Naive thymus-derived CD4-positive, alpha-beta T cell (primary cell): ENCODE data around the gene MLH1. TPM values are rescaled to one million over a fixed set of nuclear protein-coding genes. Genes with fewer than 3 reads are reported as not detected.
"Not testable (repeated sequence)": the region's sequence is repeated elsewhere in the genome, so short reads cannot be mapped to it uniquely, and the experiment has no call there.

ENCODE experiments used
- ATAC-seq: fragments of 150-1000 bp; cut with Tn5 transposase; 2 replicates; pipeline ENCODE4 v1.10.0; 2021; ENCODE audit warnings: mild to moderate bottlenecking, moderate library complexity
- CTCF ChIA-PET: fragments of 350-600 bp; sonication (Branson Sonifier 250); formaldehyde crosslinking; loops from one replicate; lab custom pipeline; 2021; ENCODE audit warnings: antibody characterized with exemption; lab: Charles Lee
- POLR2A ChIA-PET: fragments of 350-600 bp; sonication (Branson Sonifier 250); formaldehyde crosslinking; loops from one replicate; lab custom pipeline; 2021; ENCODE audit warnings: antibody characterized with exemption, inconsistent platforms; lab: Charles Lee
- DNase-seq, 9 donors: peaks; one replicate each; pipeline versions ENCODE4 v3.0.0 to v3.0.0-alpha.2; 2020 to 2022; ENCODE audit warnings: mixed read lengths in 1 of 9
- H3K27ac ChIP-seq: one replicate; pipeline ENCODE4 v1.7.0; 2013; ENCODE audit warnings: mild to moderate bottlenecking, low read depth, low read length, moderate library complexity
- H3K27me3 ChIP-seq, 2 donors: one replicate each; pipeline ENCODE4 v1.7.0; 2013; ENCODE audit warnings: low read length in 2 of 2, mild to moderate bottlenecking in 2 of 2, moderate library complexity in 2 of 2; ENCODE audit not compliant: control insufficient read depth in 2 of 2, insufficient read depth in 2 of 2
- H3K36me3 ChIP-seq, 3 experiments: 1 replicate in 2 of 3; 2 replicates in 1 of 3; pipeline ENCODE4 v1.7.0; 2013; ENCODE audit warnings: low read length in 3 of 3, mild to moderate bottlenecking in 3 of 3, moderate library complexity in 1 of 3; ENCODE audit not compliant: insufficient read depth in 3 of 3, control insufficient read depth in 2 of 3
- H3K4me1 ChIP-seq, 2 donors: one replicate each; pipeline ENCODE4 v1.7.0; 2013; ENCODE audit warnings: low read length in 2 of 2, mild to moderate bottlenecking in 2 of 2, moderate library complexity in 1 of 2; ENCODE audit not compliant: control insufficient read depth in 2 of 2, insufficient read depth in 2 of 2
- H3K4me3 ChIP-seq: 2 replicates; pipeline ENCODE4 v1.7.0; 2013; ENCODE audit warnings: mild to moderate bottlenecking, low read length
- H3K9me3 ChIP-seq, 3 experiments: 1 replicate in 2 of 3; 2 replicates in 1 of 3; pipeline ENCODE4 v1.7.0; 2013; ENCODE audit warnings: low read length in 3 of 3; ENCODE audit not compliant: control insufficient read depth in 2 of 3
- H3K27ac Mint-ChIP-seq, 9 donors: one replicate each; pipeline ENCODE4 v1.8.0; 2020 to 2022; ENCODE audit warnings: mixed read lengths in 9 of 9, mild to moderate bottlenecking in 8 of 9, moderate library complexity in 5 of 9, inconsistent platforms in 2 of 9
- H3K27me3 Mint-ChIP-seq, 5 donors: one replicate each; pipeline ENCODE4 v1.8.0; 2021 to 2022; ENCODE audit warnings: mixed read lengths in 5 of 5, mild to moderate bottlenecking in 1 of 5
- H3K36me3 Mint-ChIP-seq, 5 donors: one replicate each; pipeline ENCODE4 v1.8.0; 2020 to 2022; ENCODE audit warnings: mixed read lengths in 5 of 5, mild to moderate bottlenecking in 3 of 5, inconsistent platforms in 1 of 5
- H3K4me1 Mint-ChIP-seq, 7 donors: one replicate each; pipeline ENCODE4 v1.8.0; 2020 to 2022; ENCODE audit warnings: mixed read lengths in 7 of 7, mild to moderate bottlenecking in 3 of 7, inconsistent platforms in 1 of 7
- H3K4me3 Mint-ChIP-seq, 10 donors: one replicate each; pipeline ENCODE4 v1.8.0; 2020 to 2022; ENCODE audit warnings: mild to moderate bottlenecking in 10 of 10, mixed read lengths in 10 of 10, moderate library complexity in 6 of 10, inconsistent platforms in 2 of 10
- H3K9me3 Mint-ChIP-seq, 11 donors: one replicate each; pipeline ENCODE4 v1.8.0; 2020 to 2022; ENCODE audit warnings: mixed read lengths in 11 of 11, mild to moderate bottlenecking in 4 of 11, inconsistent platforms in 1 of 11, moderate library complexity in 1 of 11
- intact Hi-C, 2 donors: fragments of 100-400 bp; cut with micrococcal nuclease; formaldehyde crosslinking; loops; one replicate each; pipeline ENCODE4 v1.15.1; 2023
- polyA plus RNA-seq, 2 donors: library from polyadenylated mRNA; unstranded; fragments of 300-500 nt; fragmentation: Illumina TruSeq; gene quantifications; one replicate each; pipeline ENCODE4 v1.2.3, GENCODE V29; 2021
- total RNA-seq, 6 experiments: library from RNA in 5 of 6; stranded (reverse) in 5 of 6; gene quantifications; 1 replicate in 5 of 6; 2 replicates in 1 of 6; pipeline ENCODE4 v1.2.3 and lab custom pipeline; 2021 to 2026

The MLH1 gene
- total and polyA plus RNA-seq, 7 experiments from 2014 or later = 20.4 to 42.0 (median 28.6) TPM

DNA sequence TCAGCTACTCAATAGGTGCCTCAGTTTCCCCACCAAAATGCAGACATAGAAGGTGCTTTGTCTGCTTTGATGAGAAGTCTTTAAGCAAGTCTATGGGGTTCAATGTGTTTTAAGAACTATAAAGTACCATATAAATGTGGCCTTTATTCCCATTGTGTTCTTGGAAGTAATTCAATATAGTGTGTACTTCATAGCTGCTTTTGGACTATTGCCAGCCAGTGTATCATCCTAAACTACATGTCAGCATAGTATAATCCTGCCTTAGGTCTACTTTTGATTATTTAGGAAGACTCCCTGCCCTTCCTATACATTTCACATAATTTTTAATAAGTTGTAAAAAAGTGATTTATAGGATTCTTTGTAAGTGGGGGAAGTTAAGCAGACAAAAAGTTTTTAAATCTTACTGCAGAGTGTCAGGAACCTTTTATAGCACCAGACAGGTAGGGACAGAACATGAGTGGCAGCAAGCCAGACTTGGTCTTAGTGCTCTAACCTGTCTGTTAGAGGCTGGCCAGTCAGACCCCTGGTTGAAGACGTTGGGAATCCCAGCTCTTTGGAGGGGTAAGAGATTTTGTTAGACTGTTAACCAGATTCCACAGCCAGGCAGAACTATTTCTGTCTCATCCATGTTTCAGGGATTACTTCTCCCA, 48.4 kb downstream of the MLH1 start:
- CTCF ChIA-PET = interaction anchor here (0.8 kb wide), 1 partner anchor 173 kb away, joined by 3 read pairs; no protein-coding TSS in a partner anchor
- intact Hi-C loops = no loop called here
- H3K4me1 Mint-ChIP-seq = peaks cover 0 to 3% (median 0%) of the 10 kb centered on the region in 7 donors
- H3K4me3 Mint-ChIP-seq = no peak overlapping the region
- ATAC-seq (no peak), DNase-seq (no peak)
- no peaks in the 10 kb centered on the region for H3K4me1 ChIP-seq
- H3K27ac Mint-ChIP-seq = peak overlapping the region in 1 of 9 donors; percentile 28
- H3K9me3 Mint-ChIP-seq = peaks cover 0 to 4% (median 0%) of the 10 kb centered on the region in 11 donors
- H3K27ac ChIP-seq = no peak overlapping the region
- POLR2A ChIA-PET = no interaction called here
- no peak overlapping the region for H3K4me3 ChIP-seq
- peaks cover 11 to 50% (median 17%) of the 10 kb centered on the region in 3 experiments for H3K36me3 ChIP-seq
- H3K27me3 ChIP-seq = no peaks in the 10 kb centered on the region
- no peaks in the 10 kb centered on the region for H3K27me3 Mint-ChIP-seq
- no peaks in the 10 kb centered on the region for H3K9me3 ChIP-seq
- H3K36me3 Mint-ChIP-seq = peaks cover 8 to 58% (median 32%) of the 10 kb centered on the region in 5 donors

- H3K4me3 Mint-ChIP-seq, H3K4me1 Mint-ChIP-seq, H3K4me3 ChIP-seq, H3K27me3 ChIP-seq, ATAC-seq, H3K27ac Mint-ChIP-seq, H3K27ac ChIP-seq, DNase-seq, H3K9me3 Mint-ChIP-seq, H3K27me3 Mint-ChIP-seq, intact Hi-C loops, CTCF ChIA-PET, H3K9me3 ChIP-seq, H3K4me1 ChIP-seq: not testable (repeated sequence)
- POLR2A ChIA-PET = interaction anchor here (0.6 kb wide), 1 partner anchor 100 kb away, joined by 3 read pairs; no protein-coding TSS in a partner anchor
- H3K36me3 ChIP-seq = peaks cover 11 to 55% (median 17%) of the 10 kb centered on the region in 3 experiments
- H3K36me3 Mint-ChIP-seq = peaks cover 11 to 60% (median 29%) of the 10 kb centered on the region in 5 donors
Measured at GRCh38 chr3:37042712-37043111, 49.4 kb downstream of the MLH1 start.

DNA sequence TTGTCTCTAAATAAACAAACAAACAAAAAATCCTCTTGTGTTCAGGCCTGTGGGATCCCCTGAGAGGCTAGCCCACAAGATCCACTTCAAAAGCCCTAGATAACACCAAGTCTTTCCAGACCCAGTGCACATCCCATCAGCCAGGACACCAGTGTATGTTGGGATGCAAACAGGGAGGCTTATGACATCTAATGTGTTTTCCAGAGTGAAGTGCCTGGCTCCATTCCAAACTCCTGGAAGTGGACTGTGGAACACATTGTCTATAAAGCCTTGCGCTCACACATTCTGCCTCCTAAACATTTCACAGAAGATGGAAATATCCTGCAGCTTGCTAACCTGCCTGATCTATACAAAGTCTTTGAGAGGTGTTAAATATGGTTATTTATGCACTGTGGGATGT, 57.0 kb downstream of the MLH1 start:
- no peak overlapping the region for H3K27ac Mint-ChIP-seq
- no peak for ATAC-seq

DNA sequence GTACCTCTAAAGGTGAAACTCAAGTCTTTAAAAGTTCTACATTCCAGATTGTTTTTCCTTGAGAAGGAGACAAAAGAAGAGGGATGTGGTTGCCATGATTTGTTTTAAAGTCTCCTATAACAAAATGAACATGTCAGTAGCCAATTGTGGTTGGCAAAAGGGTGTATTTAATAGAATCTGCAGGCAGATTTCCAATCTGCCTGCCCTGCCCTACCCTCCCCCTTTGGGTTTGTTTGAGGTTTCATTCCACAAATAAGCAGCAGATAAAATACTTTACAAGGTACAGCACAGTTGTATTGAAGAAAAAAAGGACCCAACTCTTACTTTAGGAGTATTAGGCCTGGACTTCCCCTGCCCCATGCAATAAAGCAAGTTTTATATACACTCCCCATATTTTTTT, 59.5 kb downstream of the MLH1 start:
- H3K27ac ChIP-seq = no peak overlapping the region
- Mint-ChIP-seq H3K4me3 (no peak overlapping the region), H3K4me1 (peaks cover 0 to 8% (median 0%) of the 10 kb centered on the region in 7 donors), H3K36me3 (peaks cover 4 to 58% (median 30%) of the 10 kb centered on the region in 5 donors), H3K9me3 (no peaks in the 10 kb centered on the region), H3K27me3 (no peaks in the 10 kb centered on the region), H3K27ac (peak overlapping the region in 4 of 9 donors; percentile 10 to 70 (median 38))
- intact Hi-C loops = no loop called here
- DNase-seq (no peak), ATAC-seq (no peak)
- ChIA-PET POLR2A (no interaction called here), CTCF (no interaction called here)
- H3K4me1 ChIP-seq = no peaks in the 10 kb centered on the region
- peaks cover 13 to 64% (median 16%) of the 10 kb centered on the region in 3 experiments for H3K36me3 ChIP-seq
- H3K9me3 ChIP-seq = no peaks in the 10 kb centered on the region
- H3K4me3 ChIP-seq = no peak overlapping the region
- no peaks in the 10 kb centered on the region for H3K27me3 ChIP-seq

More for the DNA sequence above, 57.0 kb downstream of the MLH1 start:
- Histone ChIP-seq H3K27ac (no peak overlapping the region), H3K4me1 (no peaks in the 10 kb centered on the region), H3K4me3 (no peak overlapping the region), H3K9me3 (no peaks in the 10 kb centered on the region), H3K36me3 (peaks cover 13 to 68% (median 16%) of the 10 kb centered on the region in 3 experiments), H3K27me3 (no peaks in the 10 kb centered on the region)
- intact Hi-C loops = no loop called here
- H3K36me3 Mint-ChIP-seq = peaks cover 6 to 58% (median 35%) of the 10 kb centered on the region in 5 donors
- H3K27me3 Mint-ChIP-seq = no peaks in the 10 kb centered on the region
- ChIA-PET CTCF (no interaction called here), POLR2A (interaction anchor here (0.7 kb wide), 1 partner anchor 278 kb away, joined by 3 read pairs; no protein-coding TSS in a partner anchor)
- peaks cover 0 to 8% (median 0%) of the 10 kb centered on the region in 7 donors for H3K4me1 Mint-ChIP-seq
- DNase-seq = no peak
- H3K4me3 Mint-ChIP-seq = no peak overlapping the region
- no peaks in the 10 kb centered on the region for H3K9me3 Mint-ChIP-seq

- Mint-ChIP-seq H3K9me3 (no peaks in the 10 kb centered on the region), H3K4me3 (no peak overlapping the region), H3K4me1 (peaks cover 0 to 8% (median 0%) of the 10 kb centered on the region in 7 donors), H3K27me3 (no peaks in the 10 kb centered on the region), H3K27ac (peak overlapping the region in 3 of 9 donors; percentile 10 to 51 (median 31)), H3K36me3 (peaks cover 4 to 54% (median 25%) of the 10 kb centered on the region in 5 donors)
- H3K27ac ChIP-seq = no peak overlapping the region
- H3K4me1 ChIP-seq = no peaks in the 10 kb centered on the region
- H3K27me3 ChIP-seq = no peaks in the 10 kb centered on the region
- H3K36me3 ChIP-seq = peaks cover 13 to 63% (median 13%) of the 10 kb centered on the region in 3 experiments
- H3K9me3 ChIP-seq = no peaks in the 10 kb centered on the region
- DNase-seq (no peak), ATAC-seq (no peak)
- H3K4me3 ChIP-seq = no peak overlapping the region
- intact Hi-C loops = no loop called here
- CTCF ChIA-PET = no interaction called here
- POLR2A ChIA-PET = no interaction called here
Measured at GRCh38 chr3:37053337-37053736, 60.0 kb downstream of the MLH1 start.

DNA sequence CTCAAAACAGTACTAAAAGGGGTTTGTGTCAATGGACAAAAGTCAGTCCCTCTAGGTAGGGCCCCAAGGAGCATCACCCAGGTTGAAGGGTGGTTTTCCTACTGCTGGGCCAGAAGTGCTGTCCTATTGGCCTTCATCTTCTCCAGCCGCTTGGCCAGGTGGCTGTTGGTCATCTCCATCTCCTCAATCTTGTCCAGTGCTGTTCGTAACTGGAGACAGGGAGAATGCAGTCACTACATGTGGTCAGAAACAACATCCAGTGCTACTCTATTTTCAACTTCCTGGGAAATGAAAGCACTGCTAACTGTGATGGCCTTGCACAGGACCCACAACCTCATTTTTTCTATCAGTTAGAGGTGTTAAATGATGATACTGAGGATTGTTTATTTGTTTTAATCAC, 60.4 kb downstream of the MLH1 start:
- intact Hi-C loops = no loop called here
- H3K36me3 ChIP-seq = peaks cover 13 to 63% (median 13%) of the 10 kb centered on the region in 3 experiments
- Mint-ChIP-seq H3K27me3 (no peaks in the 10 kb centered on the region), H3K4me1 (peaks cover 0 to 8% (median 0%) of the 10 kb centered on the region in 7 donors), H3K36me3 (peaks cover 4 to 52% (median 22%) of the 10 kb centered on the region in 5 donors), H3K9me3 (no peaks in the 10 kb centered on the region), H3K4me3 (no peak overlapping the region), H3K27ac (peak overlapping the region in 3 of 9 donors; percentile 20 to 65 (median 31))
- H3K4me1 ChIP-seq = no peaks in the 10 kb centered on the region
- ATAC-seq (no peak), DNase-seq (no peak)
- no peak overlapping the region for H3K27ac ChIP-seq
- CTCF ChIA-PET = no interaction called here
- H3K4me3 ChIP-seq = no peak overlapping the region
- H3K9me3 ChIP-seq = no peaks in the 10 kb centered on the region
- POLR2A ChIA-PET = no interaction called here
- H3K27me3 ChIP-seq = no peaks in the 10 kb centered on the region
